ENCODE results near the gene WSCD1.

The WSCD1 gene

GRCh38 chr17:6069539-6070429 lies at the start of gene WSCD1:
Gene WSCD1, plus strand, starts transcription at chr17:6070379. Its CDS starts 10,280 bp downstream, at chr17:6080659.
- H3K4me3 ChIP-seq (ENCODE audit: low read length) = peak within 1 kb of the TSS; percentile 94
- no peaks in the 10 kb centered on the region for H3K9me3 ChIP-seq (ENCODE audit: insufficient read depth, low read depth, low read length)
- H3K4me1 ChIP-seq (ENCODE audit: insufficient read depth, low read length) = peaks cover 7% of the 10 kb centered on the region; the same call in 1 of the 2 replicates
- peaks cover 44% of the 10 kb centered on the region for H3K27me3 ChIP-seq (ENCODE audit: insufficient read depth, low read length)
- H3K36me3 ChIP-seq (ENCODE audit: insufficient read depth, low read depth, low read length) = no peaks in the 10 kb centered on the region
- H3K27ac ChIP-seq (ENCODE audit: low read length) = no peak within 1 kb of the TSS
- peak within 1 kb of the TSS; percentile 81; the same call in 1 of the 2 replicates for H3K9ac ChIP-seq (ENCODE audit: low read depth, low read length)

GRCh38 chr17:6021011-6021400 lies 49.2 kb upstream of the WSCD1 start:
- Histone ChIP-seq H3K27me3 (ENCODE audit: insufficient read depth, low read length) (no peaks in the 10 kb centered on the region; the same call in 1 of the 2 replicates), H3K9me3 (ENCODE audit: insufficient read depth, low read depth, low read length) (no peaks in the 10 kb centered on the region), H3K9ac (ENCODE audit: low read depth, low read length) (no peak overlapping the region), H3K4me3 (ENCODE audit: low read length) (no peak overlapping the region), H3K36me3 (ENCODE audit: insufficient read depth, low read depth, low read length) (no peaks in the 10 kb centered on the region), H3K4me1 (ENCODE audit: insufficient read depth, low read length) (no peaks in the 10 kb centered on the region; the same call in 1 of the 2 replicates), H3K27ac (ENCODE audit: low read length) (no peak overlapping the region)

- H3K9me3 ChIP-seq (ENCODE audit: insufficient read depth, low read depth, low read length) = no peaks in the 10 kb centered on the region
- no peak overlapping the region for H3K27ac ChIP-seq (ENCODE audit: low read length)
- H3K4me3 ChIP-seq (ENCODE audit: low read length) = no peak overlapping the region
- H3K36me3 ChIP-seq (ENCODE audit: insufficient read depth, low read depth, low read length) = no peaks in the 10 kb centered on the region
- H3K4me1 ChIP-seq (ENCODE audit: insufficient read depth, low read length) = no peaks in the 10 kb centered on the region; the same call in 1 of the 2 replicates
- no peaks in the 10 kb centered on the region; the same call in 1 of the 2 replicates for H3K27me3 ChIP-seq (ENCODE audit: insufficient read depth, low read length)
- H3K9ac ChIP-seq (ENCODE audit: low read depth, low read length) = no peak overlapping the region
Observed at GRCh38 chr17:6021627-6022026, 48.6 kb upstream of the WSCD1 start.

GRCh38 chr17:6023036-6023831 lies 46.9 kb upstream of the WSCD1 start:
- H3K9me3 ChIP-seq (ENCODE audit: insufficient read depth, low read depth, low read length) = no peaks in the 10 kb centered on the region
- no peak overlapping the region for H3K27ac ChIP-seq (ENCODE audit: low read length)
- H3K27me3 ChIP-seq (ENCODE audit: insufficient read depth, low read length) = no peaks in the 10 kb centered on the region; the same call in 1 of the 2 replicates
- H3K4me1 ChIP-seq (ENCODE audit: insufficient read depth, low read length) = no peaks in the 10 kb centered on the region; the same call in 1 of the 2 replicates
- H3K36me3 ChIP-seq (ENCODE audit: insufficient read depth, low read depth, low read length) = no peaks in the 10 kb centered on the region
- no peak overlapping the region for H3K4me3 ChIP-seq (ENCODE audit: low read length)
- H3K9ac ChIP-seq (ENCODE audit: low read depth, low read length) = no peak overlapping the region

GRCh38 chr17:6024576-6024975 lies 45.6 kb upstream of the WSCD1 start:
- H3K27me3 ChIP-seq (ENCODE audit: insufficient read depth, low read length) = no peaks in the 10 kb centered on the region; the same call in 1 of the 2 replicates
- no peaks in the 10 kb centered on the region for H3K36me3 ChIP-seq (ENCODE audit: insufficient read depth, low read depth, low read length)
- H3K27ac ChIP-seq (ENCODE audit: low read length) = no peak overlapping the region
- H3K9ac ChIP-seq (ENCODE audit: low read depth, low read length) = no peak overlapping the region
- no peak overlapping the region for H3K4me3 ChIP-seq (ENCODE audit: low read length)
- H3K9me3 ChIP-seq (ENCODE audit: insufficient read depth, low read depth, low read length) = no peaks in the 10 kb centered on the region
- H3K4me1 ChIP-seq (ENCODE audit: insufficient read depth, low read length) = no peaks in the 10 kb centered on the region; the same call in 1 of the 2 replicates

- no peak overlapping the region for H3K27ac ChIP-seq (ENCODE audit: low read length)
- H3K4me3 ChIP-seq (ENCODE audit: low read length) = no peak overlapping the region
- H3K9ac ChIP-seq (ENCODE audit: low read depth, low read length) = no peak overlapping the region
- no peaks in the 10 kb centered on the region for H3K9me3 ChIP-seq (ENCODE audit: insufficient read depth, low read depth, low read length)
- H3K27me3 ChIP-seq (ENCODE audit: insufficient read depth, low read length) = no peaks in the 10 kb centered on the region
- H3K36me3 ChIP-seq (ENCODE audit: insufficient read depth, low read depth, low read length) = no peaks in the 10 kb centered on the region
- H3K4me1 ChIP-seq (ENCODE audit: insufficient read depth, low read length) = no peaks in the 10 kb centered on the region; the same call in 1 of the 2 replicates
Observed at GRCh38 chr17:6027342-6028024, 42.7 kb upstream of the WSCD1 start.

- no peak overlapping the region for H3K4me3 ChIP-seq (ENCODE audit: low read length)
- H3K9ac ChIP-seq (ENCODE audit: low read depth, low read length) = no peak overlapping the region
- no peaks in the 10 kb centered on the region for H3K27me3 ChIP-seq (ENCODE audit: insufficient read depth, low read length)
- no peaks in the 10 kb centered on the region for H3K36me3 ChIP-seq (ENCODE audit: insufficient read depth, low read depth, low read length)
- no peaks in the 10 kb centered on the region; the same call in 1 of the 2 replicates for H3K4me1 ChIP-seq (ENCODE audit: insufficient read depth, low read length)
- no peaks in the 10 kb centered on the region for H3K9me3 ChIP-seq (ENCODE audit: insufficient read depth, low read depth, low read length)
- no peak overlapping the region for H3K27ac ChIP-seq (ENCODE audit: low read length)
Observed at GRCh38 chr17:6028294-6028693, 41.9 kb upstream of the WSCD1 start.

- Histone ChIP-seq H3K27me3 (ENCODE audit: insufficient read depth, low read length) (no peaks in the 10 kb centered on the region), H3K9ac (ENCODE audit: low read depth, low read length) (no peak overlapping the region), H3K27ac (ENCODE audit: low read length) (no peak overlapping the region), H3K4me1 (ENCODE audit: insufficient read depth, low read length) (no peaks in the 10 kb centered on the region), H3K36me3 (ENCODE audit: insufficient read depth, low read depth, low read length) (no peaks in the 10 kb centered on the region), H3K9me3 (ENCODE audit: insufficient read depth, low read depth, low read length) (no peaks in the 10 kb centered on the region), H3K4me3 (ENCODE audit: low read length) (no peak overlapping the region)
Observed at GRCh38 chr17:6035801-6036394, 34.3 kb upstream of the WSCD1 start.

GRCh38 chr17:6040504-6040903 lies 29.7 kb upstream of the WSCD1 start:
- Histone ChIP-seq H3K9me3 (ENCODE audit: insufficient read depth, low read depth, low read length) (no peaks in the 10 kb centered on the region), H3K9ac (ENCODE audit: low read depth, low read length) (no peak overlapping the region), H3K36me3 (ENCODE audit: insufficient read depth, low read depth, low read length) (no peaks in the 10 kb centered on the region), H3K27ac (ENCODE audit: low read length) (no peak overlapping the region), H3K4me1 (ENCODE audit: insufficient read depth, low read length) (no peaks in the 10 kb centered on the region), H3K4me3 (ENCODE audit: low read length) (no peak overlapping the region), H3K27me3 (ENCODE audit: insufficient read depth, low read length) (no peaks in the 10 kb centered on the region)

GRCh38 chr17:6041246-6041645 lies 28.9 kb upstream of the WSCD1 start:
- Histone ChIP-seq H3K4me3 (ENCODE audit: low read length) (no peak overlapping the region), H3K27ac (ENCODE audit: low read length) (no peak overlapping the region), H3K27me3 (ENCODE audit: insufficient read depth, low read length) (no peaks in the 10 kb centered on the region), H3K4me1 (ENCODE audit: insufficient read depth, low read length) (no peaks in the 10 kb centered on the region; the same call in 1 of the 2 replicates), H3K36me3 (ENCODE audit: insufficient read depth, low read depth, low read length) (no peaks in the 10 kb centered on the region), H3K9me3 (ENCODE audit: insufficient read depth, low read depth, low read length) (no peaks in the 10 kb centered on the region), H3K9ac (ENCODE audit: low read depth, low read length) (no peak overlapping the region)

GRCh38 chr17:6043405-6043804 lies 26.8 kb upstream of the WSCD1 start:
- H3K9me3 ChIP-seq (ENCODE audit: insufficient read depth, low read depth, low read length) = no peaks in the 10 kb centered on the region

More at GRCh38 chr17:6043405-6043804, 26.8 kb upstream of the WSCD1 start:
- Histone ChIP-seq H3K4me1 (ENCODE audit: insufficient read depth, low read length) (peaks cover 2% of the 10 kb centered on the region; the same call in 1 of the 2 replicates), H3K27me3 (ENCODE audit: insufficient read depth, low read length) (no peaks in the 10 kb centered on the region), H3K27ac (ENCODE audit: low read length) (no peak overlapping the region), H3K4me3 (ENCODE audit: low read length) (no peak overlapping the region), H3K9ac (ENCODE audit: low read depth, low read length) (no peak overlapping the region), H3K36me3 (ENCODE audit: insufficient read depth, low read depth, low read length) (no peaks in the 10 kb centered on the region)
